ENCODE data around the gene TIMP3. TPM values are rescaled to one million over a fixed set of nuclear protein-coding genes. Genes with fewer than 3 reads are reported as not detected.
A peak's percentile ranks its signal among the peaks of the same experiment; 100 is the strongest.

Gene TIMP3
- total RNA-seq, 4 donors from 2014 or later: 566 to 898 (median 683) TPM

DNA sequence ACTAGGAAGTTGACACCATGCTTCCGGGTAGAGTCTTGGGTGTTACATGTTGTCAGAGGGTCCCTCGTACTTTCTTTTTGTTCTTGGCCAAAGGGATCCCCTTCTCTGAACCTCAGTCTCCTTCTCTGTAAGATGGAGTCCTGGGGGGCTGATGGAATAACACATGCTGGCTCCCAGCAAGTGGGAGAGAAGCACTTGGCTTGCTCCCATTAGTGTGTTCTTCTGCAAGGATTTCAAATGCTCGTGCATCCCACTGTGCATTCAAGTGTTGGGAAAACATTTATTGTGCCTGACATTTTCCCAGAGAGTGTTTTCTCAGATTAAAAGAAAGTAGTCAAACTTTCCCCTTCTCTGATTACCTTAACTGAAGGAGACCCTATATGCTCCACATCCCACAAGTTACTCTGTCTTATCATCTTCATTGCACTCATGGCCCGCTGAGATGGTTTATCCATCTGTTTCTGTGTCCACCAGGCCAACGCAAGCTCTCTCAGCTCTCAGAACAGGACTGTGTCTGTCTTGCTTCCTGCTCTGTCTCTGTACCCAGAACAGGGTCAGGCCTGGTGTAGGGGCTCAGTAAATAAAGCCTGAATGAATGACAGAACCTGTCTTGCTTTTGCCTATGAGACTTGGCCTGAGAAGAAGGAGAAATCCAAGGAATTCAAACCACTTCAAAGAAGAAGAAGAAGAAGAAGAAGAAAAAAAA is 16.0 kb upstream of the TIMP3 start:
- Histone ChIP-seq H3K27me3 (no peaks in the 10 kb centered on the region), H3K27ac (replicated peaks in 1 of 4) (no peak overlapping the region), H3K9me3 (no peaks in the 10 kb centered on the region), H3K4me1 (peaks cover 10 to 66% (median 40%) of the 10 kb centered on the region in 4 donors), H3K4me3 (no peak overlapping the region), H3K36me3 (no peaks in the 10 kb centered on the region)
- no peak for TF ChIP-seq POLR2A (IDR thresholded peaks at IDR 0.05; ENCODE audit: low read depth)
- no peak for TF ChIP-seq EP300 (IDR thresholded peaks at IDR 0.05)
- no peak for TF ChIP-seq POLR2AphosphoS5 (IDR thresholded peaks at IDR 0.05)
- TF ChIP-seq, protein P1, sequence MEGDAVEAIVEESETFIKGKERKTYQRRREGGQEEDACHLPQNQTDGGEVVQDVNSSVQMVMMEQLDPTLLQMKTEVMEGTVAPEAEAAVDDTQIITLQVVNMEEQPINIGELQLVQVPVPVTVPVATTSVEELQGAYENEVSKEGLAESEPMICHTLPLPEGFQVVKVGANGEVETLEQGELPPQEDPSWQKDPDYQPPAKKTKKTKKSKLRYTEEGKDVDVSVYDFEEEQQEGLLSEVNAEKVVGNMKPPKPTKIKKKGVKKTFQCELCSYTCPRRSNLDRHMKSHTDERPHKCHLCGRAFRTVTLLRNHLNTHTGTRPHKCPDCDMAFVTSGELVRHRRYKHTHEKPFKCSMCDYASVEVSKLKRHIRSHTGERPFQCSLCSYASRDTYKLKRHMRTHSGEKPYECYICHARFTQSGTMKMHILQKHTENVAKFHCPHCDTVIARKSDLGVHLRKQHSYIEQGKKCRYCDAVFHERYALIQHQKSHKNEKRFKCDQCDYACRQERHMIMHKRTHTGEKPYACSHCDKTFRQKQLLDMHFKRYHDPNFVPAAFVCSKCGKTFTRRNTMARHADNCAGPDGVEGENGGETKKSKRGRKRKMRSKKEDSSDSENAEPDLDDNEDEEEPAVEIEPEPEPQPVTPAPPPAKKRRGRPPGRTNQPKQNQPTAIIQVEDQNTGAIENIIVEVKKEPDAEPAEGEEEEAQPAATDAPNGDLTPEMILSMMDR (IDR thresholded peaks at IDR 0.05): no peak
- 63% methylated on average over 5 of the region's 5 CpGs for WGBS
- intact Hi-C loops (cut with DNase I): no loop called here
- DNase-seq (ENCODE audit: extremely low spot score): no peak

DNA sequence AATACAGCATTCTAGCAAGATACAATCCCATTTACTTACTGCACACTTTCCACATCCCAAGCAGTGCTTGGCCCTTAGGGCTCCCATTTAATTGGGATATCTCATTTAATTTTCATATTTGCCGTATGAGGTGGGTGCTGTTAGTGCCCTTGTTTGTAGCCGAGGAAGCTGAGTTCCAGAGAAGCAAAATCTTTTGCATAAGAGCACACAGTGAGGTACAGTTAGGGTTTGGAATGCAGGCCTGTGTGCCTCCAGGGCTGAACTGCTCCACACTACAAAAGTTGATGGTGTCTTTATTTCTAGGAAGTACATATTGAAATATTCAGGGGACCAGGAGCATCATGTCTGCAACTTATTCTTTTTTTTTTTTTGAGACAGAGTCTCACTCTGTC is 15.5 kb upstream of the TIMP3 start:
- Histone ChIP-seq H3K27me3 (no peaks in the 10 kb centered on the region), H3K4me1 (peaks cover 10 to 61% (median 36%) of the 10 kb centered on the region in 4 donors), H3K36me3 (no peaks in the 10 kb centered on the region), H3K4me3 (no peak overlapping the region), H3K27ac (replicated peaks in 1 of 4) (no peak overlapping the region), H3K9me3 (no peaks in the 10 kb centered on the region)
- DNase-seq (ENCODE audit: extremely low spot score): no peak
- TF ChIP-seq EP300 (IDR thresholded peaks at IDR 0.05) (no peak), POLR2AphosphoS5 (IDR thresholded peaks at IDR 0.05) (no peak), POLR2A (IDR thresholded peaks at IDR 0.05; ENCODE audit: low read depth) (no peak)
- TF ChIP-seq, protein P1 (IDR thresholded peaks at IDR 0.05): no peak
- WGBS: 88% methylated on average over 2 of the region's 2 CpGs
- intact Hi-C loops (cut with DNase I): no loop called here

DNA sequence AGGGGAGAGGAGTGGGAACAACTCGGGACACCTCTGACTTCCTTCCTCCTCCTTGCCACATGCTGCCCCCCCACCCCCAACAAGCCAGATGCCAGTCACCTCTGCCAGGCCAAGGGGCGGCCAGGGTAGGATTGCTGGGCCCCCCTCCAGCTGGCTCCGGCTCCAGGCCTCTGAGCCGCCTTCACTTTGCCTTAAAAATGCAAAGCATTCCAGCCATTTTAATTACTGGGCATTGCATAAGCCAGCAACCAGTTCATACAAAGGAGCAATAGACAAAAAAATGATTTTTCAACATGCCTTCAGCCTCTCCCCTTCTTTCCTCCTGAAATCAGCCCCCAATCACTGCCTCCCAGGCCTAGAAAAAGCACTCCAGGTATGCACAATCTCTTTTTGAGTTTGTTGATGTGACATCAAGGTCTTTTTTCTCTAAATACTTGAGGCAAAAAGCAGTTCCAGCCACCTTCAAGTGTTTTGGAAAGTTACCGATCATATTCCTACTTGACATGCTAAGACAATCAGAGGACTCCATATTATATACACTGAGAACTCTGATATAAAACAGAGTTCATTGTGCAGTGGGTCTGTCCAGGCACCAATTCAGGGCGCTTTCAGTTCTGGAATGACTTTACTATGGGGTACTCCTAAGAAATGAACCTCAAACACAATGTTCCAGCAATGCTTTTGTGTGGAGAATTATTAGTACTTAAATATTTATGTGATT is 12.4 kb upstream of the TIMP3 start:
- intact Hi-C loops (cut with DNase I): no loop called here
- H3K36me3 ChIP-seq: no peaks in the 10 kb centered on the region
- DNase-seq (ENCODE audit: extremely low spot score): no peak
- H3K4me1 ChIP-seq: peaks cover 10 to 40% (median 31%) of the 10 kb centered on the region in 4 donors
- H3K9me3 ChIP-seq: no peaks in the 10 kb centered on the region
- H3K27ac ChIP-seq (replicated peaks in 1 of 4): peak overlapping the region; percentile 64 to 78 (median 74)
- no peaks in the 10 kb centered on the region for H3K27me3 ChIP-seq
- peak in 1 of 2 donors; percentile 64 for TF ChIP-seq POLR2AphosphoS5 (IDR thresholded peaks at IDR 0.05)
- TF ChIP-seq, protein P1 (IDR thresholded peaks at IDR 0.05): no peak
- 38% methylated on average over 6 of the region's 6 CpGs for WGBS
- H3K4me3 ChIP-seq: no peak overlapping the region

DNA sequence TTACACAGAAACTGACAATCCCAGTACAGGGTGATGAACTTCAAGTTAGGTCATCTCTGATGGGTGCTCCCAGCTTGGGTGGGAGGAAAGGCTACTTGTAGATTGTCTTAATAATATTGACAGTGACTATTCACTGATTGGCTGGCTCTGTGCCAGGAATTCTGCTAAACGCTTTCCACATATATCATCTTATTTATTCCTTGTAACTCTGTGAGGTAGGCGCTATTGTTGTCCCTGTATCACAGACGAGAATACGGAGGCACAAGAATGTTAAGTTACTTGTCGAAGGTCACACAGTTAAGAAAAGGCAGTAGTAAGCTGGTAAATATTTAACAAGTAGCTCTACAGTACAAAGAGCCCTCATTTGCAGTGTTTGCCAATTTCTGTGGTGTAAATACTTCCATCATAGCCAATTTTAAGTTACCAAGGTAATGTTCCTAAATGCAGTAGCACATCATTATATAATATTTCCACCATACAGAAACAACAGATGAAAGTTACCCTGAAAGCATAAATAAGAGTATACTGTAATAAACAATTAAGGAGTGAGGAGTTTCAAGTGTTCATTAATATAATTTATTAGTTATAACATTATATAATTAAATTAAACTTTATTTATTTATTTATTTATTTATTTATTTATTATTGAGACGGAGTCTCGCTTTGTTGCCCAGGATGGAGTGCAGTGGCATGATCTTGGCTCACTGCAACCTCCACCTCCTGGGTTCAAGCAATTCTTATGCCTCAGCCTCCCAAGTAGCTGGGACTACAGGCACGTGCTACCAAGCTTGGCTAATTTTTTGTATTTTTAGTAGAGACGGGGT is 11.5 kb upstream of the TIMP3 start:
- DNase-seq (ENCODE audit: extremely low spot score): no peak
- H3K27me3 ChIP-seq: no peaks in the 10 kb centered on the region
- no peaks in the 10 kb centered on the region for H3K36me3 ChIP-seq
- peak overlapping the region; percentile 64 to 78 (median 74) for H3K27ac ChIP-seq (replicated peaks in 1 of 4)
- 86% methylated on average over 9 of the region's 9 CpGs for WGBS
- peaks cover 10 to 40% (median 31%) of the 10 kb centered on the region in 4 donors for H3K4me1 ChIP-seq
- no peak for TF ChIP-seq POLR2AphosphoS5 (IDR thresholded peaks at IDR 0.05)
- TF ChIP-seq POLR2A (IDR thresholded peaks at IDR 0.05; ENCODE audit: low read depth): no peak
- TF ChIP-seq EP300 (IDR thresholded peaks at IDR 0.05): no peak
- TF ChIP-seq, protein P1 (IDR thresholded peaks at IDR 0.05): no peak
- no peak overlapping the region for H3K4me3 ChIP-seq
- H3K9me3 ChIP-seq: no peaks in the 10 kb centered on the region
- intact Hi-C loops (cut with DNase I): loop anchor here (10.0 kb wide), 1 partner anchor 165 kb away; no protein-coding TSS in a partner anchor

Data from esophagus muscularis mucosa (tissue), 4 donors.